ENCODE measurements around the gene C19orf85. TPM values are rescaled to one million over a fixed set of nuclear protein-coding genes. Genes with fewer than 3 reads are reported as not detected.

The C19orf85 gene
- total RNA-seq, 1 experiment from 2014 or later = not detected

DNA sequence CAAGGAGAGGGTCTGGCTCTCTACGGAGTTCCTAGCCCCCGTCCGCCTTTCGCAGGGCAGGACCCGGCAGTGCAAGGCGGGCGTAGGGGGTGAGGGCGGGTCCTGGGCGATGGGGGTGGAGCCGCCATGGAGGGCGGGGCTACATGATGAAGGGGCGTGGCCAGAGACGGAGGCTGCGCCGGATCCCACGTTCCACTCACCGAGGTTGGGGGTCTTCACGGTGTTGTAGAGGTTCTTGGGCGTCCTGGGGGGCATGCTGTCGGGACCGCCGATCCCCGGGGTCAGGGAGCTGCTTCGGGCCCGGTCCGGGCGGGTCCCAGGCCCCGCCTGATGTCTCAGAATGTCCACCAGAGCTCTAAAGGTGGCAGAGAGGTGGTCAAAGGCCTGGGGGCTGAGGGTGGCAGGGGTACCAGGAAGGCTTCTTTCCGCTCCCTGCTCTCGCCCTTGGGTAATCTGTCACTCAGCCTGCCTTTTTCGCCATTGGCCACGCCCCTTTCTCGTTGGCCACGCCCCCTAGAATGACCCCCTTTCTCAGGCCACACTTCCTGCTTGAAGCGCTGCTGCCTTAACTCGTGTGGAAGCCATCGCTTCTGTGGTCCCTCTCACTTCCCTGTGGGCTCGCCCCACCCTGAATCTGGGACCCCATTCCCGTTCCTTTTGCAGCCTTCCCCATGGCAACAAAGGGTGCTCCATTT is 24.0 kb downstream of the C19orf85 start:
- Histone ChIP-seq H3K36me3 (ENCODE audit: low read depth, low read length) (no peaks in the 10 kb centered on the region), H3K27ac (ENCODE audit: low read length) (no peak overlapping the region), H3K9ac (ENCODE audit: low read length) (no peak overlapping the region), H4K20me1 (ENCODE audit: low read length) (no peaks in the 10 kb centered on the region; the same call in 1 of the 2 replicates), H2AFZ (ENCODE audit: low read length) (no peak overlapping the region), H3K27me3 (ENCODE audit: low read length) (peaks cover 49% of the 10 kb centered on the region), H3K79me2 (ENCODE audit: low read length) (no peaks in the 10 kb centered on the region), H3K4me3 (ENCODE audit: low read length) (no peak overlapping the region), H3K4me2 (ENCODE audit: low read length) (no peak overlapping the region), H3K9me3 (ENCODE audit: low read length) (no peaks in the 10 kb centered on the region), H3K9me2 (replicated peaks; ENCODE audit: low read length) (no peaks in the 10 kb centered on the region), H3K4me1 (ENCODE audit: insufficient read depth, low read length) (no peaks in the 10 kb centered on the region), H3F3A (ENCODE audit: low read length, unreplicated experiment) (no peaks in the 10 kb centered on the region)
- BruUV-seq (replicated peaks) = no TSS peak
- TF ChIP-seq EZH2phosphoT487 (IDR thresholded peaks at IDR 0.05; ENCODE audit: borderline replicate concordance, low read length) = no peak
- no peak for TF ChIP-seq EZH2 (IDR thresholded peaks at IDR 0.05; ENCODE audit: low read length, unreplicated experiment)
- TF ChIP-seq, protein P1, sequence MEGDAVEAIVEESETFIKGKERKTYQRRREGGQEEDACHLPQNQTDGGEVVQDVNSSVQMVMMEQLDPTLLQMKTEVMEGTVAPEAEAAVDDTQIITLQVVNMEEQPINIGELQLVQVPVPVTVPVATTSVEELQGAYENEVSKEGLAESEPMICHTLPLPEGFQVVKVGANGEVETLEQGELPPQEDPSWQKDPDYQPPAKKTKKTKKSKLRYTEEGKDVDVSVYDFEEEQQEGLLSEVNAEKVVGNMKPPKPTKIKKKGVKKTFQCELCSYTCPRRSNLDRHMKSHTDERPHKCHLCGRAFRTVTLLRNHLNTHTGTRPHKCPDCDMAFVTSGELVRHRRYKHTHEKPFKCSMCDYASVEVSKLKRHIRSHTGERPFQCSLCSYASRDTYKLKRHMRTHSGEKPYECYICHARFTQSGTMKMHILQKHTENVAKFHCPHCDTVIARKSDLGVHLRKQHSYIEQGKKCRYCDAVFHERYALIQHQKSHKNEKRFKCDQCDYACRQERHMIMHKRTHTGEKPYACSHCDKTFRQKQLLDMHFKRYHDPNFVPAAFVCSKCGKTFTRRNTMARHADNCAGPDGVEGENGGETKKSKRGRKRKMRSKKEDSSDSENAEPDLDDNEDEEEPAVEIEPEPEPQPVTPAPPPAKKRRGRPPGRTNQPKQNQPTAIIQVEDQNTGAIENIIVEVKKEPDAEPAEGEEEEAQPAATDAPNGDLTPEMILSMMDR (conservative IDR thresholded peaks at IDR 0.05; ENCODE audit: low read depth, low read length) = no peak
- CTCF ChIA-PET = no interaction called here
- POLR2A ChIA-PET (ENCODE audit: unreplicated experiment) = no interaction called here
- ATAC-seq (no peak), DNase-seq (no peak)
- intact Hi-C loops (cut with micrococcal nuclease) = no loop called here

DNA sequence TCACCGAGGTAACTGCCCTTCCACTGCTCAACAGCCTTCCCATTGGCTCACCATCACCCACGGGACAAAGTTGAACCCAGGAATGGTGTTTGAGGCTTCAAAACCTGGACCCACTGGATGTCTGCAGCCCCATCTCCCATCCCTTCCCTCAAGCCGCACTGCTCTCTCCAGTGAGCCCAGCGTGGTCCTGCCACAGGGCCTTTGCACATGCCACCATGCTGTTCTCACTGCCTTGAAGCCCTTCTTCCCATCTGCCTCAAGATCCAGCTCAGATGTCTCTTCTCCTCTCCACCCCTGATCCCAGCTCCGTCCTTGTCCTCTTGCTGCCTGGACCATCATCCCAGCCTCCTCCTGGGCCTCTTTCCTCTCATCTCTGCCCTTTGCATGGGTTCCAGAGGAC is 25.5 kb downstream of the C19orf85 start:
- Histone ChIP-seq H2AFZ (ENCODE audit: low read length) (no peak overlapping the region), H3F3A (ENCODE audit: low read length, unreplicated experiment) (no peaks in the 10 kb centered on the region), H3K36me3 (ENCODE audit: low read depth, low read length) (no peaks in the 10 kb centered on the region), H3K4me1 (ENCODE audit: insufficient read depth, low read length) (no peaks in the 10 kb centered on the region), H3K4me2 (ENCODE audit: low read length) (no peak overlapping the region), H3K9me2 (replicated peaks; ENCODE audit: low read length) (no peaks in the 10 kb centered on the region), H3K9me3 (ENCODE audit: low read length) (no peaks in the 10 kb centered on the region), H3K79me2 (ENCODE audit: low read length) (no peaks in the 10 kb centered on the region), H3K27ac (ENCODE audit: low read length) (no peak overlapping the region), H3K27me3 (ENCODE audit: low read length) (peaks cover 34% of the 10 kb centered on the region), H4K20me1 (ENCODE audit: low read length) (no peaks in the 10 kb centered on the region; the same call in 1 of the 2 replicates), H3K9ac (ENCODE audit: low read length) (no peak overlapping the region), H3K4me3 (ENCODE audit: low read length) (no peak overlapping the region)
- no peak for TF ChIP-seq EZH2 (IDR thresholded peaks at IDR 0.05; ENCODE audit: low read length, unreplicated experiment)
- no peak for TF ChIP-seq EZH2phosphoT487 (IDR thresholded peaks at IDR 0.05; ENCODE audit: borderline replicate concordance, low read length)
- TF ChIP-seq, protein P1 (conservative IDR thresholded peaks at IDR 0.05; ENCODE audit: low read depth, low read length) = no peak
- POLR2A ChIA-PET (ENCODE audit: unreplicated experiment) = no interaction called here
- ATAC-seq (no peak), DNase-seq (no peak)
- no TSS peak for BruUV-seq (replicated peaks)
- intact Hi-C loops (cut with micrococcal nuclease) = no loop called here
- CTCF ChIA-PET = no interaction called here

DNA sequence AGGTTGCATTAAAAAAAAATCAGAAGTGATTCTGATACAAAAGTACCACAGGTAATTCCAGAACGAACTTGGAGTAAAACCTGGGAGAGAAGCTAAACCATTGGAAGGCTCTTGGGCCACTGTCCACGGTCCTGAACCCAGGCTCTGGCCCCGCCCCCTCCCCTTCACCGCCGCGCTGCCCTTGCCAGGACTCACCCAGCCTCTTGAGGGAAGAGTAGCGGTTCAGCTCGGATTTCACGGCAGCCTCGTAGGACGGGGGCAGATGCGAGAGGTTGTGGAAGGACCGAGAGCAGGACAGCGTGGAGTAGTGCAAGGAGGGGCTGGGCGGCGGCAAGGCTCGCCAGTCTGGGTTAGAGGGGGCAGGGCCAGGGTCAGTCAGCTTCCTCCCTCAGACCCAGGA is 27.1 kb downstream of the C19orf85 start:
- Histone ChIP-seq H3K4me3 (ENCODE audit: low read length) (no peak overlapping the region), H3K27me3 (ENCODE audit: low read length) (peaks cover 20% of the 10 kb centered on the region), H4K20me1 (ENCODE audit: low read length) (no peaks in the 10 kb centered on the region; the same call in 1 of the 2 replicates), H2AFZ (ENCODE audit: low read length) (no peak overlapping the region), H3K27ac (ENCODE audit: low read length) (no peak overlapping the region), H3K9ac (ENCODE audit: low read length) (no peak overlapping the region), H3K79me2 (ENCODE audit: low read length) (no peaks in the 10 kb centered on the region), H3K9me2 (replicated peaks; ENCODE audit: low read length) (no peaks in the 10 kb centered on the region), H3K36me3 (ENCODE audit: low read depth, low read length) (no peaks in the 10 kb centered on the region), H3K4me2 (ENCODE audit: low read length) (no peak overlapping the region), H3K9me3 (ENCODE audit: low read length) (no peaks in the 10 kb centered on the region), H3K4me1 (ENCODE audit: insufficient read depth, low read length) (no peaks in the 10 kb centered on the region), H3F3A (ENCODE audit: low read length, unreplicated experiment) (no peaks in the 10 kb centered on the region)
- intact Hi-C loops (cut with micrococcal nuclease) = no loop called here
- ATAC-seq (peak; percentile 91), DNase-seq (peak; percentile 83)
- POLR2A ChIA-PET (ENCODE audit: unreplicated experiment) = no interaction called here
- CTCF ChIA-PET = interaction anchor here (0.5 to 0.6 kb wide), 2 partner anchors 68 to 278 kb away, joined by 3 to 4 read pairs; no protein-coding TSS in a partner anchor
- TF ChIP-seq, protein P1 (conservative IDR thresholded peaks at IDR 0.05; ENCODE audit: low read depth, low read length) = no peak
- TF ChIP-seq EZH2 (IDR thresholded peaks at IDR 0.05; ENCODE audit: low read length, unreplicated experiment) = no peak
- TF ChIP-seq EZH2phosphoT487 (IDR thresholded peaks at IDR 0.05; ENCODE audit: borderline replicate concordance, low read length) = no peak
- no TSS peak for BruUV-seq (replicated peaks)

Measured in PC-3 (cell line).